Hepatocyte (in vitro differentiated cells): ENCODE data around the gene ARR3. TPM values are rescaled to one million over a fixed set of nuclear protein-coding genes. Genes with fewer than 3 reads are reported as not detected.

Source experiments
- DNase-seq: peaks from one replicate; pipeline ENCODE4 v3.0.0-alpha.2; 2016; ENCODE audit warnings: low spot score
- H2AFZ ChIP-seq: fragments of 200-600 bp; sonication (generic); 2 replicates; pipeline ENCODE4 v1.6.0; 2016; ENCODE audit warnings: antibody characterized with exemption, mild to moderate bottlenecking
- H3K27ac ChIP-seq: fragments of 200-600 bp; sonication (generic); 2 replicates; pipeline ENCODE4 v1.5.1; 2016; ENCODE audit warnings: mild to moderate bottlenecking
- H3K27me3 ChIP-seq: fragments of 200-600 bp; sonication (generic); 2 replicates; pipeline ENCODE4 v1.6.1; 2016
- H3K36me3 ChIP-seq: fragments of 200-600 bp; sonication (generic); replicated peaks from 2 replicates; pipeline ENCODE4 v1.5.1; 2016; ENCODE audit warnings: low read depth; ENCODE audit not compliant: insufficient read depth
- H3K4me1 ChIP-seq: fragments of 200-600 bp; sonication (generic); 2 replicates; pipeline ENCODE4 v1.5.1; 2016; ENCODE audit warnings: mild to moderate bottlenecking, moderate library complexity; ENCODE audit not compliant: insufficient read depth
- H3K4me2 ChIP-seq: fragments of 200-600 bp; sonication (generic); 2 replicates; pipeline ENCODE4 v1.6.0; 2016
- H3K4me3 ChIP-seq: fragments of 200-600 bp; sonication (generic); 2 replicates; pipeline ENCODE4 v1.5.1; 2016; ENCODE audit warnings: mild to moderate bottlenecking
- H3K79me2 ChIP-seq: fragments of 200-600 bp; sonication (generic); 2 replicates; pipeline ENCODE4 v1.6.0; 2017; ENCODE audit warnings: mild to moderate bottlenecking
- H3K9me2 ChIP-seq: fragments of 200-600 bp; sonication (generic); replicated peaks from 2 replicates; pipeline ENCODE4 v1.6.0; 2017; ENCODE audit warnings: mild to moderate bottlenecking; ENCODE audit not compliant: insufficient read depth
- H3K9me3 ChIP-seq: fragments of 200-600 bp; sonication (generic); 2 replicates; pipeline ENCODE4 v1.5.1; 2016; ENCODE audit warnings: low read depth, mild to moderate bottlenecking
- H4K20me1 ChIP-seq: fragments of 200-600 bp; sonication (generic); 2 replicates; pipeline ENCODE4 v1.6.0; 2016; ENCODE audit warnings: mild to moderate bottlenecking; ENCODE audit not compliant: insufficient read depth, poor library complexity, severe bottlenecking
- CTCF ChIP-seq: fragments of 200-600 bp; sonication (generic); IDR thresholded peaks from 2 replicates; pipeline ENCODE4 v1.5.1; 2016; ENCODE audit warnings: antibody characterized with exemption, mild to moderate bottlenecking; ENCODE audit not compliant: poor library complexity
- EZH2 ChIP-seq: fragments of 200-600 bp; sonication (generic); IDR thresholded peaks from 2 replicates; pipeline ENCODE4 v1.6.1; 2016; ENCODE audit warnings: antibody characterized with exemption, mild to moderate bottlenecking, borderline replicate concordance
- EZH2phosphoT487 ChIP-seq: fragments of 200-600 bp; sonication (generic); IDR thresholded peaks from one replicate; pipeline ENCODE4 v1.6.1; 2018; ENCODE audit warnings: antibody characterized with exemption, mild to moderate bottlenecking, low read depth, moderate library complexity; ENCODE audit not compliant: unreplicated experiment, severe bottlenecking
- WGBS: methylation state at CpG from one replicate; pipeline ENCODE4 v1.1.6; 2016; ENCODE audit warnings: low lambda C conversion rate; ENCODE audit errors: missing lambda C conversion rate; 5-methylcytosine and 5-hydroxymethylcytosine counted together
- polyA plus RNA-seq: library from polyadenylated mRNA; unstranded; fragments of >200 nt; fragmentation: Nextera tagmentation; extraction: Ambion mirVana; gene quantifications from 2 replicates; pipeline ENCODE4 v1.2.1, GENCODE V29; 2016
- total RNA-seq: library from RNA; depleted of rRNA; stranded (reverse); fragments of >200 nt; gene quantifications from 2 replicates; pipeline ENCODE4 v1.2.3, GENCODE V29; 2014

The ARR3 gene
- total and polyA plus RNA-seq, 2 experiments from 2014 or later: not detected

GRCh38 chrX:70244881-70245280 lies 23.3 kb upstream of the ARR3 start:
- no peaks in the 10 kb centered on the region for H3K79me2 ChIP-seq
- no peaks in the 10 kb centered on the region for H3K4me1 ChIP-seq
- H3K9me2 ChIP-seq: no peaks in the 10 kb centered on the region
- H3K27me3 ChIP-seq: no peaks in the 10 kb centered on the region
- no peak overlapping the region for H2AFZ ChIP-seq
- H3K4me3 ChIP-seq: no peak overlapping the region
- H3K9me3 ChIP-seq: no peaks in the 10 kb centered on the region
- H3K4me2 ChIP-seq: no peak overlapping the region
- H3K27ac ChIP-seq: no peak overlapping the region
- WGBS: 74% methylated on average over 6 of the region's 6 CpGs
- no peak for TF ChIP-seq EZH2phosphoT487
- no peak for TF ChIP-seq EZH2
- no peak for TF ChIP-seq CTCF
- no peaks in the 10 kb centered on the region for H3K36me3 ChIP-seq
- no peak for DNase-seq
- H4K20me1 ChIP-seq: no peaks in the 10 kb centered on the region

- Histone ChIP-seq H3K27ac (no peak overlapping the region), H3K36me3 (no peaks in the 10 kb centered on the region), H3K27me3 (no peaks in the 10 kb centered on the region), H4K20me1 (no peaks in the 10 kb centered on the region), H3K4me2 (no peak overlapping the region), H2AFZ (no peak overlapping the region), H3K4me3 (no peak overlapping the region), H3K9me2 (no peaks in the 10 kb centered on the region), H3K4me1 (no peaks in the 10 kb centered on the region), H3K9me3 (no peaks in the 10 kb centered on the region), H3K79me2 (no peaks in the 10 kb centered on the region)
- DNase-seq: no peak
- TF ChIP-seq CTCF: no peak
- no peak for TF ChIP-seq EZH2phosphoT487
- no peak for TF ChIP-seq EZH2
- WGBS: 88% methylated on average over 2 of the region's 2 CpGs
Measured at GRCh38 chrX:70247252-70247651, 20.9 kb upstream of the ARR3 start.

GRCh38 chrX:70252491-70252890 lies 15.6 kb upstream of the ARR3 start:
- no peak for DNase-seq
- H3K27me3 ChIP-seq: no peaks in the 10 kb centered on the region
- no peak overlapping the region for H2AFZ ChIP-seq
- no peaks in the 10 kb centered on the region for H3K79me2 ChIP-seq
- no peaks in the 10 kb centered on the region for H4K20me1 ChIP-seq
- H3K4me2 ChIP-seq: no peak overlapping the region
- H3K4me3 ChIP-seq: no peak overlapping the region
- no peak for TF ChIP-seq EZH2
- no peak for TF ChIP-seq CTCF
- no peak for TF ChIP-seq EZH2phosphoT487
- peaks cover 12% of the 10 kb centered on the region for H3K4me1 ChIP-seq
- WGBS: 75% methylated on average over 2 of the region's 2 CpGs
- H3K36me3 ChIP-seq: no peaks in the 10 kb centered on the region
- H3K9me3 ChIP-seq: no peaks in the 10 kb centered on the region
- no peaks in the 10 kb centered on the region for H3K9me2 ChIP-seq
- H3K27ac ChIP-seq: peak overlapping the region; percentile 90
